ENCODE results near the gene PIGQ. TPM values are rescaled to one million over a fixed set of nuclear protein-coding genes. Genes with fewer than 3 reads are reported as not detected.
A peak's percentile ranks its signal among the peaks of the same experiment; 100 is the strongest.

PIGQ gene
- 10 to 100 TPM; 16.4 to 39.5 (median 22.0) TPM for total RNA-seq
- polyA plus RNA-seq = 10 to 100 TPM; 21.8 to 35.8 TPM
- long read RNA-seq, donor 1, partial matches to known transcripts = 1 of 16 reads
- long read RNA-seq, donor 1, other reads (novel, unspliced or antisense) = 5 of 16 reads
- long read RNA-seq, donor 2, transcript PIGQ-201 (10 exons, 2,846 nt) = minor isoform, 9 of 89 reads
- long read RNA-seq, donor 2, transcript PIGQ-206 (4 exons, 2,052 nt) = minor isoform, 6 of 89 reads
- long read RNA-seq, donor 2, transcript PIGQ-203 (11 exons, 3,006 nt) = major isoform, 16 of 89 reads
- long read RNA-seq, donor 2, transcript PIGQ-210 (2 exons, 1,775 nt) = minor isoform, 7 of 89 reads
- long read RNA-seq, donor 2, partial matches to known transcripts = 33 of 89 reads
- long read RNA-seq, donor 2, other reads (novel, unspliced or antisense) = 17 of 89 reads
- long read RNA-seq, donor 3, transcript PIGQ-203 (11 exons, 3,006 nt) = major isoform, 7 of 30 reads
- long read RNA-seq, donor 3, partial matches to known transcripts = 10 of 30 reads
- long read RNA-seq, donor 3, other reads (novel, unspliced or antisense) = 5 of 30 reads

GRCh38 chr16:569445-570254 lies at the start of gene PIGQ:
TSS of gene PIGQ (plus strand) at chr16:569968. CDS start at chr16:574075, 4,107 bp downstream.
- Histone ChIP-seq H3K4me1 (peaks cover 0 to 46% (median 39%) of the 10 kb centered on the region in 12 donors), H3K9me3 (no peaks in the 10 kb centered on the region), H3K27ac (peak within 1 kb of the TSS; percentile 47 to 90 (median 80)), H3K4me3 (peak within 1 kb of the TSS; percentile 68 to 98 (median 84)), H3K36me3 (peaks cover 0 to 10% (median 5%) of the 10 kb centered on the region in 9 donors), H3K27me3 (peaks cover 0 to 1% (median 0%) of the 10 kb centered on the region in 9 donors)
- WGBS, 4 donors = 1 to 5% (median 3%) methylated on average over 14 to 87 of the region's 87 CpGs
- TF ChIP-seq POLR2A (IDR thresholded peaks at IDR 0.05) (peak in 1 of 2 donors; percentile 27), CTCF (IDR thresholded peaks at IDR 0.05) (no peak)
- intact Hi-C loops (cut with DNase I) = loop anchor here in 1 of 10 donors (1.0 kb wide), 1 partner anchor 42 kb away; the partner anchor contains the start of gene CAPN15
- peak; percentile 28 to 77 (median 64) for ATAC-seq
- DNase-seq = peak in 4 of 5 donors; percentile 74 to 78 (median 78)

GRCh38 chr16:520847-521246 lies 48.9 kb upstream of the PIGQ start:
- Histone ChIP-seq H3K27ac (no peak overlapping the region), H3K27me3 (no peaks in the 10 kb centered on the region), H3K4me1 (peaks cover 0 to 14% (median 5%) of the 10 kb centered on the region in 12 donors), H3K9me3 (no peaks in the 10 kb centered on the region), H3K4me3 (no peak overlapping the region), H3K36me3 (peaks cover 0 to 46% (median 35%) of the 10 kb centered on the region in 9 donors)
- ATAC-seq (no peak), DNase-seq (no peak)
- intact Hi-C loops (cut with DNase I) = loop anchor here in 1 of 10 donors (10.0 kb wide), 1 partner anchor 96 kb away; the partner anchor contains the start of gene RAB11FIP3
- 95 to 100% (median 95%) methylated on average over 5 to 13 of the region's 13 CpGs for WGBS, 4 donors
- TF ChIP-seq CTCF (IDR thresholded peaks at IDR 0.05) (no peak), POLR2A (IDR thresholded peaks at IDR 0.05) (no peak)

- H3K27me3 ChIP-seq = no peaks in the 10 kb centered on the region
- H3K4me3 ChIP-seq = no peak overlapping the region
- H3K27ac ChIP-seq = no peak overlapping the region
- intact Hi-C loops (cut with DNase I) = loop anchor here in 1 of 10 donors (10.0 kb wide), 1 partner anchor 97 kb away; the partner anchor contains the start of gene RAB11FIP3
- whole genome bisulfite sequencing, 4 donors = 82 to 85% (median 84%) methylated on average over 26 to 34 of the region's 34 CpGs
- peaks cover 0 to 39% (median 28%) of the 10 kb centered on the region in 9 donors for H3K36me3 ChIP-seq
- ATAC-seq (no peak), DNase-seq (no peak)
- H3K4me1 ChIP-seq = peaks cover 7 to 21% (median 12%) of the 10 kb centered on the region in 12 donors
- H3K9me3 ChIP-seq = no peaks in the 10 kb centered on the region
- no peak for TF ChIP-seq CTCF (IDR thresholded peaks at IDR 0.05)
- no peak for TF ChIP-seq POLR2A (IDR thresholded peaks at IDR 0.05)
These were observed 48.2 kb upstream of the PIGQ start for GRCh38 chr16:521381-522210.

All from heart left ventricle (tissue), 16 donors.